Measurements from ENCODE around the gene KPNA6. TPM values are rescaled to one million over a fixed set of nuclear protein-coding genes. Genes with fewer than 3 reads are reported as not detected.
"Not testable (repeated sequence)": the region's sequence is repeated elsewhere in the genome, so short reads cannot be mapped to it uniquely, and the experiment has no call there.

Gene KPNA6
- total and polyA plus RNA-seq, 2 donors (not counting 3 experiments of a cell fraction or from before 2014, with no cell fraction given) = 22.1 to 85.6 TPM

DNA sequence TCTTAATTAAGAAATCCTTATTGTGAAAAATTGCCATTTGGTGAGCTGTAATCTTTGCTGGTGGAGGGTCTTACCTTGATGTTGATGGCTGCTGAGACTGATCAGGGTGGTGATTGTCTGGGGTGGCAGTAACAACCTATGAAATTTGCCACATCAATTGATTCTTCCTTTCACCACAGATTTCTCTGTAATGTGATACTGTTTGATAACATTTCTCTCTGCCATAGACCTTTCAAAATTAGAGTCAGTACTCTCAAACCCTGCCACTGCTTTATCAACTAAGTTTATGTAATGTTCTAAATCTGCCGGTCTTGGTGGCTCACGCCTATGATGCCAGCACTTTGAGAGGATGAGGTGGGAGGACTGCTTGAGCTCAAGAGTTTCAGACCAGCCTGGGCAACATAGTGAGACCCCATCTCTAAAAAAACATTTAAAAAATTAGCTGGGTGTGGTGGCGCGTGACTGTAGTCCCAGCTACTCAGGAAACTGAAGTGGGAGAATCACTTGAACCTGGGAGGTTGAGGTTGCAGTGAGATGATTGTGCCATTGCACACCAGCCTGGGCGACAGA, 5.0 kb downstream of the KPNA6 start:
- no TSS peak for BruUV-seq (replicated peaks)
- POLR2A ChIA-PET = interaction anchor here (1.2 kb wide), 1 partner anchor 40 kb away, joined by 7 read pairs; the partner anchor contains the start of gene TMEM39B
- DNase-seq (ENCODE audit: low read depth, low spot score) (no peak), FAIRE-seq (no peak)
- no peak for TF ChIP-seq FOS (IDR thresholded peaks at IDR 0.05; ENCODE audit: borderline replicate concordance, insufficient read depth, low read length)
- TF ChIP-seq, protein P1, sequence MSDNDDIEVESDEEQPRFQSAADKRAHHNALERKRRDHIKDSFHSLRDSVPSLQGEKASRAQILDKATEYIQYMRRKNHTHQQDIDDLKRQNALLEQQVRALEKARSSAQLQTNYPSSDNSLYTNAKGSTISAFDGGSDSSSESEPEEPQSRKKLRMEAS (IDR thresholded peaks at IDR 0.05; ENCODE audit: insufficient read depth, insufficient read length) = no peak
- no peak for TF ChIP-seq POLR2A (IDR thresholded peaks at IDR 0.05; ENCODE audit: low read depth, low read length)
- H3K9me3 ChIP-seq (replicated peaks; ENCODE audit: control insufficient read depth, insufficient read depth, low read length) = no peaks in the 10 kb centered on the region
- no peak overlapping the region for H3K4me3 ChIP-seq (replicated peaks in 1 of 3; ENCODE audit: insufficient read depth in 1 of 3, low read depth in 1 of 3, low read length in 3 of 3)
- no peak overlapping the region for H3K4me2 ChIP-seq (ENCODE audit: insufficient read depth, low read length)
- H4K20me1 ChIP-seq (replicated peaks; ENCODE audit: control insufficient read depth, extremely low read depth, insufficient read depth, low read length) = no peaks in the 10 kb centered on the region
- no peak overlapping the region for H3K9ac ChIP-seq (replicated peaks; ENCODE audit: extremely low read depth, insufficient read depth, low read length)
- no peak overlapping the region for H3K27ac ChIP-seq (ENCODE audit: insufficient read depth, low read depth, low read length)
- CTCF ChIA-PET = interaction anchor here (2.3 kb wide), 1 partner anchor 15 kb away, joined by 9 read pairs; no protein-coding TSS in a partner anchor
- peaks cover 92% of the 10 kb centered on the region for H3K79me2 ChIP-seq (ENCODE audit: control insufficient read depth, insufficient read depth, low read length)
- dilution Hi-C loops (cut with MboI; ENCODE audit: extremely low pct_ligation_motif_present, low sequenced_read_pairs) (no loop called here), intact Hi-C loops (cut with micrococcal nuclease) (no loop called here)
- peaks cover 8% of the 10 kb centered on the region for H3K4me1 ChIP-seq (ENCODE audit: control insufficient read depth, extremely low read depth, insufficient read depth, low read length)
- H3K36me3 ChIP-seq (ENCODE audit: control insufficient read depth in 2 of 2, extremely low read depth in 1 of 2, insufficient read depth in 2 of 2, low read length in 2 of 2) = peaks cover 0 to 2% of the 10 kb centered on the region in 2 experiments
- H3K9me1 ChIP-seq (replicated peaks; ENCODE audit: control insufficient read depth, extremely low read depth, insufficient read depth, low read length) = no peaks in the 10 kb centered on the region
- no peaks in the 10 kb centered on the region for H3K27me3 ChIP-seq (ENCODE audit: control insufficient read depth in 2 of 2, insufficient read depth in 2 of 2, low read length in 2 of 2)
- H2AFZ ChIP-seq (ENCODE audit: low read depth, low read length) = no peak overlapping the region

DNA sequence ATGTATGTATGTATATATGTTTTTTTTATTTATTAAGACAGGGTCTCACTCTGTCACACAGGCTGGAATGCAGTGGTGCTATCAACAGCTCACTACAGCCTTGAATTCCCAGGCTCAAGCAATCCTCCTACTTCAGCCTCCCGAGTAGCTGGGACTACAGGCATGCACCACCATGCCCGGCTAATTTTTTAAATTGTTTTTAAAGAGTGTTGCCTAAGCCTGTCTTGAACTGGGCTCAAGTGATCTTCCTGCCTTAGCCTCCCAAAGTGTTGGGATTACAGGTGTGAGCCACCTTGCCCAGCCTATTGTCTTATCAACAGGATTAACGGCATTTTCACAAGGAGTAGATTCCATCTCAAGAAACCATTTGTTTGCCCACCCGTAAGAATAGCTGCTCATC, 5.6 kb downstream of the KPNA6 start:
- H3K4me1 ChIP-seq (ENCODE audit: control insufficient read depth, extremely low read depth, insufficient read depth, low read length); H3K9me1 ChIP-seq (replicated peaks; ENCODE audit: control insufficient read depth, extremely low read depth, insufficient read depth, low read length); H3K36me3 ChIP-seq (ENCODE audit: control insufficient read depth in 2 of 2, extremely low read depth in 1 of 2, insufficient read depth in 2 of 2, low read length in 2 of 2); H2AFZ ChIP-seq (ENCODE audit: low read depth, low read length); H3K9ac ChIP-seq (replicated peaks; ENCODE audit: extremely low read depth, insufficient read depth, low read length); H4K20me1 ChIP-seq (replicated peaks; ENCODE audit: control insufficient read depth, extremely low read depth, insufficient read depth, low read length); intact Hi-C loops (cut with micrococcal nuclease); H3K27ac ChIP-seq (ENCODE audit: insufficient read depth, low read depth, low read length); FAIRE-seq; H3K9me3 ChIP-seq (replicated peaks; ENCODE audit: control insufficient read depth, insufficient read depth, low read length); dilution Hi-C loops (cut with MboI; ENCODE audit: extremely low pct_ligation_motif_present, low sequenced_read_pairs); DNase-seq (ENCODE audit: low read depth, low spot score); H3K4me2 ChIP-seq (ENCODE audit: insufficient read depth, low read length); H3K27me3 ChIP-seq (ENCODE audit: control insufficient read depth in 2 of 2, insufficient read depth in 2 of 2, low read length in 2 of 2); H3K4me3 ChIP-seq (replicated peaks in 1 of 3; ENCODE audit: insufficient read depth in 1 of 3, low read depth in 1 of 3, low read length in 3 of 3); BruUV-seq (replicated peaks): not testable (repeated sequence)
- ChIA-PET POLR2A (interaction anchor here (1.2 kb wide), 1 partner anchor 40 kb away, joined by 7 read pairs; the partner anchor contains the start of gene TMEM39B), CTCF (interaction anchor here (1.3 to 2.3 kb wide), 2 partner anchors 14 to 25 kb away, joined by 4 to 9 read pairs; no protein-coding TSS in a partner anchor)
- H3K79me2 ChIP-seq (ENCODE audit: control insufficient read depth, insufficient read depth, low read length) = peaks cover 92% of the 10 kb centered on the region

All from endothelial cell of umbilical vein (primary cell).